Measurements from ENCODE around the gene XKR7.
A peak's percentile ranks its signal among the peaks of the same experiment; 100 is the strongest.

Gene XKR7

GRCh38 chr20:32035426-32035779 is 67.5 kb downstream of the XKR7 start:
- no peak for DNase-seq (ENCODE audit: low read depth in 2 of 2)
- H3K4me3 ChIP-seq (replicated peaks in 1 of 2; ENCODE audit: low read depth in 2 of 2, low read length in 2 of 2): no peak overlapping the region
- TF ChIP-seq CTCF (IDR thresholded peaks at IDR 0.05; ENCODE audit: low read depth, low read length): no peak

- TF ChIP-seq CTCF (IDR thresholded peaks at IDR 0.05; ENCODE audit: low read depth, low read length): no peak
- no peak overlapping the region for H3K4me3 ChIP-seq (replicated peaks in 1 of 2; ENCODE audit: low read depth in 2 of 2, low read length in 2 of 2)
- DNase-seq (ENCODE audit: low read depth in 2 of 2): no peak
Observed at GRCh38 chr20:32036252-32036651, 68.3 kb downstream of the XKR7 start.

- TF ChIP-seq CTCF (IDR thresholded peaks at IDR 0.05; ENCODE audit: low read depth, low read length): no peak
- H3K4me3 ChIP-seq (replicated peaks in 1 of 2; ENCODE audit: low read depth in 2 of 2, low read length in 2 of 2): no peak overlapping the region
- DNase-seq (ENCODE audit: low read depth in 2 of 2): peak in 1 of 2 donors; percentile 32
Observed at GRCh38 chr20:32036716-32037485, 69.0 kb downstream of the XKR7 start.

- peak; percentile 45 to 67 for DNase-seq (ENCODE audit: low read depth in 2 of 2)
- H3K4me3 ChIP-seq (replicated peaks in 1 of 2; ENCODE audit: low read depth in 2 of 2, low read length in 2 of 2): no peak overlapping the region
- no peak for TF ChIP-seq CTCF (IDR thresholded peaks at IDR 0.05; ENCODE audit: low read depth, low read length)
Observed at GRCh38 chr20:32037929-32038328, 70.0 kb downstream of the XKR7 start.

- no peak for DNase-seq (ENCODE audit: low read depth in 2 of 2)
- H3K4me3 ChIP-seq (replicated peaks in 1 of 2; ENCODE audit: low read depth in 2 of 2, low read length in 2 of 2): no peak overlapping the region
- no peak for TF ChIP-seq CTCF (IDR thresholded peaks at IDR 0.05; ENCODE audit: low read depth, low read length)
Observed at GRCh38 chr20:32040142-32040953, 72.4 kb downstream of the XKR7 start.

- no peak for TF ChIP-seq CTCF (IDR thresholded peaks at IDR 0.05; ENCODE audit: low read depth, low read length)
- no peak overlapping the region for H3K4me3 ChIP-seq (replicated peaks in 1 of 2; ENCODE audit: low read depth in 2 of 2, low read length in 2 of 2)
- no peak for DNase-seq (ENCODE audit: low read depth in 2 of 2)
Observed at GRCh38 chr20:32045999-32046398, 78.0 kb downstream of the XKR7 start.

All from cardiac fibroblast (primary cell).